H1 (cell line): ENCODE results near the gene CREBBP. TPM values are rescaled to one million over a fixed set of nuclear protein-coding genes. Genes with fewer than 3 reads are reported as not detected.

ENCODE experiments used
- CTCF ChIA-PET: fragments of 300-600 bp; sonication (Branson Sonifier 250); formaldehyde crosslinking; loops from one replicate; lab custom pipeline; 2021; ENCODE audit not compliant: partially characterized antibody; lab: Charles Lee
- POLR2A ChIA-PET: fragments of 300-600 bp; sonication (Branson Sonifier 250); formaldehyde crosslinking; loops from one replicate; lab custom pipeline; 2021; ENCODE audit warnings: inconsistent platforms; ENCODE audit not compliant: partially characterized antibody; lab: Charles Lee
- DNase-seq, 2 experiments: peaks; one replicate each; pipeline versions ENCODE4 v3.0.0 to v3.0.0-alpha.2; 2010 to 2022; ENCODE audit warnings: low spot score in 2 of 2, low read depth in 1 of 2, mixed read lengths in 1 of 2
- FAIRE-seq: peaks from 2 replicates; lab custom pipeline; 2011; peaks lifted over from hg19 to GRCh38; lab: Jason Lieb, UNC
- H2AFZ ChIP-seq: 2 replicates; pipeline ENCODE4 v1.8.1; 2012; ENCODE audit warnings: low read length, inconsistent platforms
- H2AK5ac ChIP-seq: 2 replicates; pipeline ENCODE4 v1.6.1; 2013; ENCODE audit warnings: low read depth, low read length
- H2BK120ac ChIP-seq: replicated peaks from 2 replicates; pipeline ENCODE3; 2013; ENCODE audit warnings: low read depth, low read length, inconsistent platforms
- H2BK12ac ChIP-seq: 2 replicates; pipeline ENCODE4 v1.6.1; 2013; ENCODE audit warnings: low read depth, low read length
- H2BK15ac ChIP-seq: 2 replicates; pipeline ENCODE4 v1.6.1; 2013; ENCODE audit warnings: low read length
- H2BK20ac ChIP-seq: 2 replicates; pipeline ENCODE4 v1.6.1; 2013; ENCODE audit warnings: low read length
- H2BK5ac ChIP-seq: 2 replicates; pipeline ENCODE4 v1.6.1; 2013; ENCODE audit warnings: low read depth, low read length
- H3K14ac ChIP-seq: 2 replicates; pipeline ENCODE4 v1.6.1; 2013; ENCODE audit warnings: inconsistent platforms; ENCODE audit not compliant: insufficient read length
- H3K18ac ChIP-seq: 2 replicates; pipeline ENCODE4 v1.6.1; 2013; ENCODE audit warnings: low read length; ENCODE audit errors: extremely low read depth
- H3K23ac ChIP-seq: 2 replicates; pipeline ENCODE4 v1.6.1; 2013; ENCODE audit warnings: inconsistent platforms; ENCODE audit not compliant: insufficient read length
- H3K23me2 ChIP-seq: 2 replicates; pipeline ENCODE4 v1.6.1; 2013; ENCODE audit warnings: low read depth, low read length
- H3K27ac ChIP-seq: 2 replicates; pipeline ENCODE4 v1.6.1; 2011; ENCODE audit warnings: low read depth, low read length, inconsistent platforms
- H3K27me3 ChIP-seq, 4 experiments: replicated peaks in 1 of 4; 1 replicate in 1 of 4; 2 replicates in 3 of 4; pipeline versions ENCODE4 v1.6.1 to v1.8.1; 2011 to 2013; ENCODE audit warnings: low read length in 3 of 4, mild to moderate bottlenecking in 3 of 4, inconsistent platforms in 2 of 4, mixed read lengths in 2 of 4, moderate library complexity in 1 of 4; ENCODE audit not compliant: control insufficient read depth in 3 of 4, insufficient read depth in 3 of 4; ENCODE audit errors: extremely low read depth in 1 of 4
- H3K36me3 ChIP-seq, 4 experiments: 2 replicates each; pipeline versions ENCODE4 v1.6.1 to v1.8.1; 2011 to 2013; ENCODE audit warnings: mild to moderate bottlenecking in 4 of 4, low read length in 3 of 4, moderate library complexity in 2 of 4, control low read depth in 1 of 4, inconsistent platforms in 1 of 4; ENCODE audit not compliant: insufficient read depth in 4 of 4, control insufficient read depth in 2 of 4
- H3K4ac ChIP-seq: replicated peaks from 2 replicates; pipeline ENCODE3; 2013; ENCODE audit warnings: low read length, low read depth, mixed read lengths, inconsistent platforms; ENCODE audit not compliant: insufficient read length
- H3K4me1 ChIP-seq, 4 experiments: replicated peaks in 1 of 4; 1 replicate in 1 of 4; 2 replicates in 3 of 4; pipeline versions ENCODE4 v1.6.1 to v1.8.1; 2011 to 2013; ENCODE audit warnings: low read length in 3 of 4, inconsistent platforms in 2 of 4, mixed read lengths in 1 of 4; ENCODE audit not compliant: insufficient read depth in 4 of 4, control insufficient read depth in 3 of 4
- H3K4me2 ChIP-seq, 2 experiments: 2 replicates each; pipeline versions ENCODE4 v1.6.1 to v1.8.1; 2011 to 2013; ENCODE audit warnings: low read depth in 2 of 2, low read length in 2 of 2, control low read depth in 1 of 2, inconsistent platforms in 1 of 2, mild to moderate bottlenecking in 1 of 2; ENCODE audit not compliant: insufficient read depth in 1 of 2
- H3K4me3 ChIP-seq, 4 experiments: fragments of 200-600, 300-600 bp in 1 of 4; sonication (generic), shearing (Covaris generic), sonication (Bioruptor Twin) in 1 of 4; 2 replicates each; pipeline versions ENCODE4 v1.5.1 to v1.8.1; 2011 to 2016; ENCODE audit warnings: low read length in 4 of 4, low read depth in 3 of 4, control low read depth in 2 of 4, inconsistent platforms in 2 of 4, mild to moderate bottlenecking in 2 of 4, mixed read lengths in 1 of 4, moderate library complexity in 1 of 4; ENCODE audit not compliant: insufficient read depth in 2 of 4; ENCODE audit errors: extremely low read depth in 1 of 4
- H3K56ac ChIP-seq: replicated peaks from 2 replicates; pipeline ENCODE3; 2013; ENCODE audit warnings: low read depth, mild to moderate bottlenecking, mixed read lengths, low read length, inconsistent platforms; ENCODE audit not compliant: insufficient read length
- H3K79me1 ChIP-seq: 2 replicates; pipeline ENCODE4 v1.6.1; 2013; ENCODE audit warnings: low read depth, low read length, control low read depth
- H3K79me2 ChIP-seq, 2 experiments: 2 replicates each; pipeline versions ENCODE4 v1.6.1 to v1.8.1; 2012 to 2013; ENCODE audit warnings: low read length in 2 of 2, mild to moderate bottlenecking in 2 of 2, inconsistent platforms in 1 of 2; ENCODE audit not compliant: insufficient read depth in 2 of 2, control insufficient read depth in 1 of 2
- H3K9ac ChIP-seq, 4 experiments: replicated peaks in 1 of 4; 1 replicate in 1 of 4; 2 replicates in 3 of 4; pipeline versions ENCODE4 v1.6.1 to v1.8.1; 2011 to 2013; ENCODE audit warnings: low read depth in 3 of 4, low read length in 3 of 4, control low read depth in 2 of 4, mild to moderate bottlenecking in 2 of 4, moderate library complexity in 2 of 4, inconsistent platforms in 1 of 4; ENCODE audit errors: extremely low read depth in 1 of 4
- H3K9me3 ChIP-seq, 2 experiments: 2 replicates each; pipeline versions ENCODE4 v1.6.1 to v1.8.1; 2012 to 2013; ENCODE audit warnings: mild to moderate bottlenecking in 2 of 2, moderate library complexity in 2 of 2, control low read depth in 1 of 2, inconsistent platforms in 1 of 2, low read depth in 1 of 2, low read length in 1 of 2, mixed read lengths in 1 of 2; ENCODE audit not compliant: insufficient read depth in 2 of 2
- H4K20me1 ChIP-seq, 2 experiments: replicated peaks in 1 of 2; 2 replicates each; pipeline versions ENCODE3 to v1.8.1; 2011 to 2013; ENCODE audit warnings: inconsistent platforms in 2 of 2, low read length in 2 of 2, mild to moderate bottlenecking in 1 of 2; ENCODE audit not compliant: insufficient read depth in 2 of 2, control insufficient read depth in 1 of 2
- H4K5ac ChIP-seq: 2 replicates; pipeline ENCODE4 v1.6.1; 2013; ENCODE audit warnings: low read length, low read depth, mixed read lengths, inconsistent platforms; ENCODE audit not compliant: insufficient read length
- H4K8ac ChIP-seq: 2 replicates; pipeline ENCODE4 v1.8.0; 2013; ENCODE audit warnings: mild to moderate bottlenecking, moderate library complexity, low read length, inconsistent platforms; ENCODE audit not compliant: insufficient read depth; ENCODE audit errors: extremely low read depth
- H4K91ac ChIP-seq: replicated peaks from 2 replicates; pipeline ENCODE3; 2013; ENCODE audit warnings: low read length, mixed read lengths, inconsistent platforms; ENCODE audit not compliant: insufficient read length
- ASH2L ChIP-seq: fragments of 200-600, 300-600 bp; sonication (generic); IDR thresholded peaks from one replicate; pipeline ENCODE4 v1.7.1; 2017; ENCODE audit warnings: low read length
- CREB1 ChIP-seq: IDR thresholded peaks from 2 replicates; pipeline ENCODE4 v1.6.1; 2012; ENCODE audit warnings: inconsistent platforms
- HDAC2 ChIP-seq, 2 experiments: fragments of 300-600 bp in 1 of 2; sonication (generic) in 1 of 2; IDR thresholded peaks; 2 replicates each; pipeline ENCODE4 v1.6.1; 2011 to 2012; ENCODE audit warnings: low read depth in 2 of 2, low read length in 2 of 2, mild to moderate bottlenecking in 2 of 2, moderate library complexity in 2 of 2, borderline replicate concordance in 1 of 2, inconsistent platforms in 1 of 2
- JUN ChIP-seq: IDR thresholded peaks from 2 replicates; pipeline ENCODE4 v1.6.1; 2011; ENCODE audit warnings: low read depth, mild to moderate bottlenecking, improper control_type of control experiment, low read length
- KDM1A ChIP-seq: fragments of 200-600, 300-600 bp; sonication (generic); IDR thresholded peaks from 2 replicates; pipeline ENCODE4 v1.7.1; 2016; ENCODE audit warnings: mild to moderate bottlenecking, low read length, borderline replicate concordance
- PHF8 ChIP-seq: fragments of 200-600 bp; sonication (generic); conservative IDR thresholded peaks from 2 replicates; pipeline ENCODE4 v1.7.1; 2012; ENCODE audit warnings: low read depth, mild to moderate bottlenecking, inconsistent platforms, low read length, moderate library complexity
- POLR2AphosphoS5 ChIP-seq: IDR thresholded peaks from 2 replicates; pipeline ENCODE4 v1.6.1; 2011; ENCODE audit warnings: low read depth, low read length
- SIN3A ChIP-seq, 2 experiments: IDR thresholded peaks in 1 of 2; conservative IDR thresholded peaks in 1 of 2; 2 replicates each; pipeline ENCODE4 v1.6.1; 2011 to 2012; ENCODE audit warnings: low read length in 2 of 2, improper control_type of control experiment in 1 of 2, low read depth in 1 of 2, mild to moderate bottlenecking in 1 of 2
- TCF12 ChIP-seq: IDR thresholded peaks from 2 replicates; pipeline ENCODE4 v1.6.1; 2011; ENCODE audit warnings: low read depth, mild to moderate bottlenecking, low read length
- USF2 ChIP-seq: IDR thresholded peaks from 2 replicates; pipeline ENCODE4 v1.6.1; 2011; ENCODE audit warnings: low read length, improper control_type of control experiment
- YY1 ChIP-seq: IDR thresholded peaks from 2 replicates; pipeline ENCODE4 v1.6.1; 2011; ENCODE audit warnings: low read depth, mild to moderate bottlenecking, low read length
- WGBS, 2 experiments: shearing (Covaris generic) in 1 of 2; methylation state at CpG; one replicate each; pipeline versions ENCODE4 v1.1.6 to v1.1.7; 2013 to 2015; ENCODE audit warnings: low lambda C conversion rate in 2 of 2, mixed read lengths in 2 of 2, inconsistent platforms in 1 of 2, low coverage in 1 of 2, missing lambda C conversion rate in 1 of 2; ENCODE audit not compliant: insufficient replicate concordance in 2 of 2, insufficient coverage in 1 of 2, insufficient read length in 1 of 2; ENCODE audit errors: extremely low coverage in 1 of 2, missing lambda C conversion rate in 1 of 2; 5-methylcytosine and 5-hydroxymethylcytosine counted together
- polyA plus RNA-seq, 7 experiments: library from polyadenylated mRNA; depleted of rRNA in 3 of 7; stranded (reverse) in 5 of 7; unstranded in 2 of 7; fragments of >200 nt in 5 of 7; fragments of 200-250 nt in 2 of 7; gene quantifications; 1 replicate in 5 of 7; 2 replicates in 1 of 7; 4 replicates in 1 of 7; pipeline versions ENCODE4 v1.2.1 to v1.2.3, GENCODE V29; 2011 to 2013; ENCODE audit warnings: missing spikeins in 2 of 7, mixed read lengths in 2 of 7
- total RNA-seq: library from RNA; stranded (reverse); fragmentation: NEBNext Ultra II Directional; extraction: Animal tissue kit (Norgen Biotek cat#: 25700); gene quantifications from 2 replicates; pipeline ENCODE4 v1.2.1, GENCODE V29; 2021

The CREBBP gene
- total and polyA plus RNA-seq, 2 of the 8 experiments (the other 6 are each of a cell fraction or from before 2014, with no cell fraction given), result 10.0 to 60.1 TPM

DNA sequence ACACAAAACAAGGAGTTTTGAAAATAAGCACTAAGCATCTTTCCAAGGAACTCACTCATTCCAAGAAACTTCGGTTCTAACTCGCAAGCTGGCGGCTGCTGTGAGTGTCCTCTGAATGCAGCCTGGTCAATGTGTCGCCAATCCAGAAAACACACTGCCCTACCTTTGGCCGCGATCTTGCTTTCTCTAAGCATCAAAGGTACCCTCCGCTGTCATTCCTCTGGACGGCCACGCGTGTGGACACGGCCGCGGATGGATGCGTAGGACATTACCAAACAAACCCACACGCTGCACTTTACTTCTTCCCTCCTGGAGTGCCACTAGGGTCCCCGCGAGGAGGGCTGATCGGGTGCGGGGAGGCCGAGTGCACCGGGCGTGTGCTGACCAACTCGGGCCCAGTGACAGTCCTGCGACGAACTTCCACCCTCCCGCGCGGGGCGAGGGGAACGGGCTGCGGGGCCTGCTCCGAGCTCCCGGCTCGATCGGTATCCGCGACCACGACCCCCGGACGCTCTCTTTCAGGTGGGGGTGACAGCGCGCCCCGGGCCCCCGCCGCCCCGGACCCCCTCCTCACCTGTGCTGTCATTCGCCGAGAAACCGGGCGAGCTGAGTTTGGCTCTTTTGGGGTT, 1.1 kb downstream of the CREBBP start:
- Histone ChIP-seq H2BK12ac (0 out of 2 replicates have a peak overlapping the region, but pooled peaks have one; percentile 27), H3K4ac (no peak overlapping the region), H3K9me3 (no peaks in the 10 kb centered on the region), H2AK5ac (no peak overlapping the region), H3K27ac (no peak overlapping the region), H3K14ac (no peak overlapping the region), H4K91ac (no peak overlapping the region), H3K23me2 (peaks cover 11% of the 10 kb centered on the region), H3K27me3 (no peaks in the 10 kb centered on the region; a peak in 1 of 7 replicates), H3K36me3 (peaks cover 0 to 4% (median 0%) of the 10 kb centered on the region in 4 experiments; a peak in 1 of 8 replicates), H3K4me3 (peak overlapping the region; percentile 78 to 87 (median 82)), H3K4me2 (peak overlapping the region; percentile 94 to 99), H4K20me1 (peaks cover 40 to 44% of the 10 kb centered on the region in 2 experiments), H3K9ac (peak overlapping the region; percentile 60 to 95 (median 76)), H3K56ac (no peak overlapping the region), H3K79me1 (peaks cover 17% of the 10 kb centered on the region), H2BK5ac (no peak overlapping the region), H4K5ac (no peak overlapping the region), H2BK15ac (no peak overlapping the region), H4K8ac (no peak overlapping the region; the same call in 1 of the 2 replicates), H3K79me2 (peaks cover 33 to 51% of the 10 kb centered on the region in 2 experiments), H3K18ac (no peak overlapping the region; the same call in 1 of the 2 replicates), H2AFZ (no peak overlapping the region), H2BK20ac (no peak overlapping the region), H3K4me1 (peaks cover 4 to 13% (median 6%) of the 10 kb centered on the region in 4 experiments), H3K23ac (no peak overlapping the region), H2BK120ac (no peak overlapping the region)
- CTCF ChIA-PET, result interaction anchor here (1.0 kb wide), 1 partner anchor 56 kb away, joined by 3 read pairs; no protein-coding TSS in a partner anchor
- DNase-seq (no peak), FAIRE-seq (no peak)
- WGBS, 2 experiments, result 5% methylated on average over 39 of the region's 50 CpGs; no CpG with 5 or more reads in 1 of the 2 experiments
- POLR2A ChIA-PET, result interaction anchor here (0.8 to 2.2 kb wide), 9 partner anchors 8 to 374 kb away, joined by 3 to 6 read pairs (median 5); partner anchors contain the start of gene TRAP1
- peak; percentile 38 for TF ChIP-seq ASH2L
- TF ChIP-seq TCF12, result no peak
- TF ChIP-seq KDM1A, result no peak
- TF ChIP-seq CREB1, result no peak
- TF ChIP-seq SIN3A (conservative IDR thresholded peaks at IDR 0.05 in 1 of 2, IDR thresholded peaks at IDR 0.05 in 1 of 2; ENCODE audit: low read depth in 1 of 2, low read length in 2 of 2), result 0 out of 4 replicates have a peak, but pooled peaks of 1 of the 2 experiments have one; percentile 44
- TF ChIP-seq YY1, result no peak
- TF ChIP-seq POLR2AphosphoS5, result peak; percentile 56; the same call in 1 of the 2 replicates
- no peak for TF ChIP-seq JUN
- no peak for TF ChIP-seq PHF8
- 0 out of 4 replicates have a peak, but pooled peaks of 1 of the 2 experiments have one; percentile 56 for TF ChIP-seq HDAC2 (IDR thresholded peaks at IDR 0.05; ENCODE audit: borderline replicate concordance in 1 of 2, low read depth in 2 of 2, low read length in 2 of 2)
- TF ChIP-seq USF2, result no peak
